GM19023 (cell line): Measurements from ENCODE around the gene CPZ.
"Not testable (repeated sequence)": the region's sequence is repeated elsewhere in the genome, so short reads cannot be mapped to it uniquely, and the experiment has no call there.

Experiments used
- ATAC-seq: cut with Tn5 transposase; IDR thresholded peaks from one replicate; pipeline ENCODE4 v1.9.1; 2021; ENCODE audit warnings: mild to moderate bottlenecking, moderate library complexity; ENCODE audit not compliant: unreplicated experiment

The CPZ gene

DNA sequence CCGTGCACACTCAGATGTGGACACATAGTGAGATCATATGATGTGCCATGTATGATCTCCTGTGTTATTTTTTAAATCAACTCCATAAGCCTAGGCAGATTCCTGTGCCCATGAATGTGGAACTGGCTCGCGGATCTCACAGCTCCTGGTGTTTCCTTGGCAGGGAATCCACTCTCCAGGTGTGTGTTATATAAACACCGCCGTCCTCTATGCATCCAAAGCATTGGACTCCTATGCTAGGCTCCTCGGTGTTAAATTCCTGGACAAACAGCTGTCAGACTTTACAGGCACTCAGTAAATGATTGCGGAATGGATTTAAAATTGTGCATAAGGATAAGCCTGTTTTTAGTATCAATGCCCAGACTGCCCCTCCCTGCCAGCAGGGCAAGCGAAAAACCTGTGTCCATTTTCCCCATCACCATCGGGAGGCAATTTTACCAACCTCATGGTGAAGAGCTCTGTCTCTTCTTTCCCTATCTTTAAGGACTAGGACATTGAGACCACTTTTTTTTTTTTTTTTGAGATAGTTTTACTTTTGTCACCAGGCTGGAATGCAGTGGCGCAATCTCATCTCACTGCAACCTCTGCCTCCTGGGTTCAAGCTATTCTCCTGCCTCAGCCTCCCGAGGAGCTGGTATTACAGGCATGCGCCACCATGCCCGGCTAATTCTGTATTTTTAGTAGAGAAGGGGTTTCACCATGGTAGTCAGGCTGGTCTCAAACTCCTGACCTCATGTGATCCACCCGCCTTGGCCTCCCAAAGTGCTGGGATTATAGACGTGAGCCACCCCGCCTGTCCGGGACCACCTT is 36.0 kb upstream of the CPZ start:
- no peak for ATAC-seq

DNA sequence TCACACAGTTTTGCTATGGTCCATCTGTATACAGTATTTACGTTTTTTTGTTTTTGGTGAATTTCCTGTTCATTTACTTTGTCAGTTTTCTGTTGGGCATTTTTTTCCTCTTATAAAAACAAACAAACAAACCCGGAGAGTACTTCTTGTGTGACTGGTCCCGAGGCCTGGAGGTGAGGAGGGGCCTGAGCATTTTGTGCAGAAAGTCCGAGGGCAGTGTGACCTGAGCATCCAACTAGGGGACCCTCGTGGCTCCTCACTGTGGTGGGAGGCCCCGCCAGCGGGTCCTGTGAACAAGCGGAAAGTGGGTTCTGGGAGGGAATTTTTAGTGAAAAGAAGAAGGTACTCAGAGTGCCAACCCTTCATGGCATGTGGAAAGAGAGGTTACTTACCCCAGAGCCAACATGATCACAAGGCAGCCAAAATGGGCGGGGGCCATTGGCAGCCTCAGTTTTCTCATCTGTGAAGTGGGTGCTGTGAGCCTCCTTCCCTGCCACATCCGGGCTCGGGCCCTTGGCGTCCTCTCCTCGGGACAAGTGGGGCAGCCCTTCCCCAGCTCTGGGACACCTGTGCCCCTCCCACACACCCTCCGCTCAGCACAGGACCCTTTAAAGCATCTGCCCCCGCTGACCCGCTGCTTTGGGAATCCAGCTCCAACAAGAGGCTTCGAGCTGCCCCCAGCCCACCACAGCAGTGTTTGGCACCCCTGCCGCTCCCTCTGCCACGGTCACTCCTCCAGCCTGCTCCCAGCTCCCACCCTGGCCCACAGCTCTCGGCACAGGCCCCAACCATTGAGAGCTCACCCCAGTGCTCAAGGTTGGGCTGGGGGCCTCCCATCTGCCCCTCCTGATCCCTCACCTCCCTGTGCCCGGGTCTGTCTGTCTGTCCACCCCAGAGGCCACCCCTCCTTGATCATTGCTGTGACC is 35.2 kb upstream of the CPZ start:
- no peak for ATAC-seq

DNA sequence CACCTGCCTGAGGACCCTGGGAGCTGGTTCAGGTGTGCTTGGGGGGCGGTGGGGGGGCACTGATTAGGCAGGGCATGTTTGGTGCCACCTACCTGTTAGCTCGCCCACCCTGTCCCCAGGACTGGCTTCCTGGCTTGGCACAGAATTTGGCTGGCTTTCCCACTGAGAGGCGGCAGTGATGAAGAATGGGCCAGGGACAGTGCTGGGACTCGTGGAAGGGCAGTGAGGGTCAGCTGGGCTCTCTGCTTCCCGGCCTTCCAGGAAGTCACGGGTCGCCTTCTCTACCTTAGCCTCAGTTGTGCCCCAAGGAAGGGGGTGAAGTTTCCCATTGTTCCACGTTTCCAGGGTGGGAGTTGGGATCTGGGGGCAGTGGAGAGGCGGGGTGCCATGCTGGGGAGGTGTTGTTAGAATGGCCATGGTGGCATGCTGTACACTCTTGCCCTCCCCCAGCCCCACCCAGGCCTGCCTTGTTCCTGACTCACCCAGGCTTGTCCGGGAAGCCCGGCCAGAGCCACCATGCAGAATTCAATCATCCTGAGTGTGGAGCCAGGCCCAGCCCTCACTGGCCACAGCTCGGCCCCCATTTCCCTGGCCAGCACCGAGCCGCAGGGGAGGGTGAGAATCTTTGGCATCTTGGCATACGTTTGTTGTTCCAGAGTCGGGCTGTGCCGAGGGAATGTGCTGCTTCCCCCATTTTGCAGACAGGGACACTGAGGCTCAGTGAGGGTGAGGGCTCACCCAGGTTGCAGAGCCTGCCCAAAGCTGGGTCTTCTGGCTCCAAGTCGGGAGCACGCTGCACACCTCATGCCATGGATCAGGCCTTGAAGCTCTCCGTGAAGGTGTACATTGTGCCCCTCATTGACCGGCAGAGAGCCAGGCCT is 34.2 kb upstream of the CPZ start:
- ATAC-seq = no peak

DNA sequence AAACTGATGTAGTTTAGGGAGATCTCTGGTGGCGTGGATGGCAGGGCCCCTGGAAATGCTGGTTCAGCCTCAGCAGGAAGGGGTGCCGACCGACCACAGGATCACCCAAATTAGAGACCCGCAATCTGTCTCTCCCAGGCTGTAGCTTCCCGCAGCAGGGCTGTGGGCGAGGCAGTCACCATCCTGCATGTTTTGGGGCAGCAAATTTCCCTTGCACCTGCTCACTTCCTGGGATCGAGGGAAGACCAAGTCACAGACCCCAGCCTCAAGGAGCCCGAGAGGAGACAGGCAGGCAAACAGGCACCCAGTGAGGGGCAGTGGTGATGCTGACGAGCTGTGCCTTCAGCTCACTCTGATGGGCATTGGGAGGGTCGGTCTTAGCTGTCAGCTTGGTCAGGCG is 33.6 kb upstream of the CPZ start:
- no peak for ATAC-seq

DNA sequence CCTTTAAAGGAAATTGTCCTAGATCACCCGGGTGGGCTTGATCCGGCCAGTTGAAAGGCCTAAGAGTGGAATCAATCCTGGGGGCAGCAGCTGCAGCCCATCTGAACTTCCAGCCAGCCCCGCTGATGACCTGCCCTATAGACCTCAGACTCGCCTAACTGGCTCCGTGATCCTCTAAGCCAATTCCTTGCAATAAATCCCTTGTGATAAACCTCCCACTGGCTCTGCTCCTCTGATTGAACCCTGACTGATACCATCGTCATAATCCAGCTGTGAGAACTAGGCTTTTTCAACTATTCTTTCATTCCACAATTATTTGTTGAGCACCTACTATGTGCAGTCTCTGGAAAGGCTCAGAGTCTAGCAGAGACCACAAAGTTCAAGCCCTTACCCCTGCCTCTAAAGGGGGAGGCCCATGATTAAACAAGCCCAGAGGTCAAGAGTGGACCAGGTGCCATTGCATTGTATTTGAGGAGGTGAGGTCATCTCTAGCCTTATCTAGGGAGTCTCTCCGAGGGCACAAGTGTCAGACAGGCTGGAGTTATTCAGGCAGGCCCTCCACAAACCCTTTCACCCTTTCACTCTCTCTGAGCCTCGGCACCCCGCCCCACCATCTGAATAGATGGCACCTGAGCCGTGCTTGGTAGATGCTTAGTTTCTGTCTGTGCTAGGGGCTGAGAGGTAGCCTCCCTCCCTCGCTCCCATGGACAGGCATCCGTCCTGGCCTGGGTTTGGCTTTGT is 32.9 kb upstream of the CPZ start:
- ATAC-seq = no peak

DNA sequence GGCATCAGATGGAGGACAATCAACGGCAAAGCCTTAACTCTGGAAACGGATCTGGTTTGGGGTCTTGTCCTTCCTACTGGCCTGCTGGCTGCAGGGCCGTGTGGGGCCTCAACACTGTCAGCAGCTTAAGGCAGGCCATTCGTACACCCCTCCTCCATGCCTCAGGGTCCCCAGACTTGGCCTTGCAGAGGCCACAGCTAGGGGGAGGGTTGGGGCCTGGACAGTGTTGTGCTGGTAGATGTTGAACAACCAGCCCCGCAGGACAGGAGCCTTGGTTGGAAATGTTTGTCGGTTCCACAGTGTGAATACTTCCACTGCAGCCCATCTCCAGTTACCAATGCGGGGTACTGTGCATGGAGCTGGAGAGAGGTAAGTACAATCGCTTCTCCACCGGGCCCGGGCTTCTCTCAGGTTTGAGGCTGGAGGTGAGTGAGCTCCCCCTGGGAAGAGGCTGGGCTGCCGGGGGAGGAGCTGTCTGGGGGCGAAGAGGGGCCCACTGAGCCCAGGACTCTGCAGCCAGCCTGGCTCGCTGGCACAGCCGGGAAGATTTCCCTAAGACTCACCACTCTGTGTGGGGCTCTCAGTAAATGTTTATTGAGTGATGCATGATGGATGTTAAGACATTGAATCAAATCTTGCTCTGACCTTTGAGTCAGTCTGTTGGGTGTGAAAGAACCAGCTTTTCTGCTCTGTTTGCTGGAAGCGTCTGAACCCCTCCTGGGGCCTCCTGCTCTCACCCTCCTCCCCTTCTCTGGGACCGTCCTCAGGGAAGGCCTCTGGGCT is 32.1 kb upstream of the CPZ start:
- ATAC-seq = no peak

DNA sequence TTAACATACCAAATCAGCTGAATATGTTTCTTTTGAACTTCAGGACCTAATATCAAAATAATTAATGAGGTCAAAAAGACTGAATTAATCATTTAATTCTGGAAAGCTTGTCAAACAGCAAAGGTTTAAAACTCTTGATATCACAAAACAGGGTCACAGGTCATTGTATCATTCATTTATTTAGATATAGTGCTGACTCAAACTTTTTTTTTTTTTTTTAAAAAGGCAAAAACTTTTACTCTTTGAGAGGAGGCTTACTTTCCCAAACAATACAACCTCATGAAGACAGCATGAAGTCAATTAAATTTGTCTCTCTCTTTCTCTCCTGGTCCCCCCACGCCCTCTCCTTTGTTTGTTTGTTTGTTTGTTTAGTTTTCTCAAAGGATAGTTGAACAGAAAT is 28.0 kb upstream of the CPZ start:
- no peak for ATAC-seq

DNA sequence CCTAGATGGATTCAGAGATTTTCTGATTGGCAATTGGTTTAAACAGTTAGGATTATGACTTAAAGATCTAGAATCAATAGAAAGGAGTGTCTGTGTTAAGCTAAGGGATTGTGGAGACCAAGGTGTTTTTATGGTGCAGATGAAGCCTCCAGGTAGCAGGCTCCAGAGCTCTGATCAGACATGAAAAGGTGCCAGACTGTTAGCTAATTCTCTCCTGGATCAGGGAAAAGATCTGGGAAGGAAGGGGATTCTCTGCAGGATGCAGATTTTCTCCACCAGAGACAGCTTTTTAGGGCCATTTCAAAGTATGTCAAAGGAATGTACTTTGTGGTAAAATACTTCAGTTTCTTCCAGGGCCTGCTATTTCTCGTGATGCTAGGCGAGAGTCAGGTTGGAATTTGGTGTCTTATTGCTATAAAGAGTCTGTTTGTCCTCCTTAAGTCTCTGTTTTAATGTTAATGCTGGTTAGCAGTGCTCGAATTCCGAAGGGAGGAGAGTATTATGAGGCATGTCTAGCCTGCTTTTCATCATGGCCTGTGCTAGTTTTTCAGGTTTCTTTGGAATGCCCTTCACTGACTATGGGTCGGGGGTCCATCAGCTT is 24.4 kb upstream of the CPZ start:
- ATAC-seq = no peak

DNA sequence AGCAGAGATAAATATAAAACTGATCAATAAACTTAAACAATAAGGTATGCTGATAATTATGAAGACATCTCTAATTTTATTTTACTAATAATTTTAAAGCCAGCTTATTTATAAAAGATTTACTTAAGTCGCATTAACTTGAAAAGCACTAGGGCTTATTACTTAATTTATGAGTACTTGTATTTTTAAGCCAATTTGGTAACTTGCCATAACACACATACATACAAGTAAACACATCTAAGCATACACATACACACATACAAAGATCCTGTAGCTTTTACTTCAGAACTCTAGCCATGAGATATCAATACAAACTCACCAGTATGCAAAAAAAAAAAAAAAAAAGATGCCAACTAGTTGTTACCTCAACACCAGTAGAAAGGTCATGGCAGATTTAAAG is 22.4 kb upstream of the CPZ start:
- ATAC-seq = no peak

DNA sequence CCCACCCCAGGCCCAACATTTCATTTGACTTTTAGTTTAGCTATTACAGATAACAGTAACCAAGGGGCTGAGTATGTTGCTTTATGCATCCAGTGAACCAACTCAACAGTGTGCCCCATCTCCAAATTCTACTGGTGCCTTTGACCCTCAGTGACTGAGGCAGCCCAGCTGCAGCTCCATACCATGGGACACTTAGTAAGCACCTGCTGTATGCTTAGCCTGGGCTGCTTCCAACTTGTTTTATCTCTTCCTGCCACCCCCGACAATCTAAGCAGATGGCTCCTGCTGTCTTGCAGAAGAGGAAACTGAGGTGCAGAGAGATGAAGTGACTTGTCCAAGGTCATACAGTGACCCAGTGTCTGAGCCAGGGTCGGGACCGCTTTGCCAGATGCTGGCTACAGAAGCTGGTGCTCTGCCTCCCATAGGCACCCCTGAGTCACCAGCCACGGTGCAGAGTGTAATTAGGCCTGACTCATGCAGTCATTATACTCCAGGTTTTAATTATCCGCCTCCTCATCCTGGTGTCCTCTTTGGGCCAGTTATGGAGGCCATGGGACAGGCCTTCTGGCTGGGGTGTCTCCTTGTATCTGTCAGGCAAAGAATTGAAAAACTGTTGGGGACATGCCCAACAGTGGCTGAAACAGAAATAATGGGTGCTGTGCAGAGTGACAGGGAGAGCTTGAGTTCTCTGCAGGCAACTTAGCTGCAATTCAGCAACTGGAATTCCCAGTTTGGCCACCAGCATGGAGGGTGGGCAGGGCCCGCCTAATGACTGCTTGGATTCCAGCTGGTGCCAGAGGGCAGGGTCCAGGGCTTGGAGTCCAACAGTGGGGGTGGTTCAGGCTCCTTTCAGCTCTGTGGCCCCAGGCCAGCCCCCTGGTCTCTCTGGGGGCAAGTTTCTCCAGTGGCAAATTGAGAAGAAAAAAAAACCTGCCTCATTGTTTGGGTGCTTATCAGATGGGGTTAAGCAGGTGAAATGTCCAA is 20.6 kb upstream of the CPZ start:
- ATAC-seq = no peak

DNA sequence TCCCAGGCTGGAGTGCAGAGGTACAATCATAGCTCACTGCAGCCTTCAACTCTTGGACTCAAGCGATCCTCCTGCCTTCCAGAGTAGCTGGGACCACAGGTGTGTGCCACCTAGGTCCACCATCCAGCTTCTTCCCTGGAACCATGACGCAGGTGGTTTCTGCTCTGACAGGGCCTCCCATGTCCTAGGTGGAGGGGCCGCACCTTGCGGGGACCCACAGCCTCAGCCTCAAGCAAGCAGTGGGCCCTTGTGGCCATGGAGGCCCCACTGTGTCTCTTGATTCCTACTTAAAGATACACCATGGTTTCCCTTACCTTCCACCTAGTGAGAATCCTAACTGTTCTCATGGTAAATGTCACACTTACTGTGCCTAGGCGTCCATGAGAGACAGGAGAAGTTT is 19.3 kb upstream of the CPZ start:
- no peak for ATAC-seq

DNA sequence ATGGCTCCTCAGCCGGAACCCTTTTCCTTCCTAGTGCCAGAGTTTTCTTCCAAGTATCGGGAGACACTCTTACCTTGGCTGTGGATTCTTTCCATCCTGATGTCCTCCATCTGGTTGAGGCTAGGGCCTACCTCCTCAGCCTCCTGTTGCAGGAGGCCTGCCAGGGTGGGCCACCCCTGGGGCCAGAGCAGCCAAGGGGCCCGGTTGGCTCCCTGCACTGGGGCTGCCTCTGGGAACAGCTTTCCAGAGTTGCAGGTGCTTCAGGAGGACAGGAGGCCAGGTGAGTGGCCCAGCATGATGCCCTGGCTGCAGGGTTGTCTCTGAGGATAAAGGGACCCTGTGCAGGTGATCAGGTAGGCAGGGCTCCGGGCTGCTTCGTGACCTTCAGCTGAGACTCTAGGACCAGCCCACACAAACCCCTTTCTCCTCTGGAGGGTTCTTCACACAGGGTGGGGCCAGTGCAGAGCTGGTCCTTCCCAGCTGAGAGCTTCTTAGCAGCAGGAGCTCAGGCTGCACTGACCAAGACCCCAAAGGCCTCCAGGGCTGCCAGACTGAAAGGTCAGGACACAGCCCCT is 17.7 kb upstream of the CPZ start:
- no peak for ATAC-seq

DNA sequence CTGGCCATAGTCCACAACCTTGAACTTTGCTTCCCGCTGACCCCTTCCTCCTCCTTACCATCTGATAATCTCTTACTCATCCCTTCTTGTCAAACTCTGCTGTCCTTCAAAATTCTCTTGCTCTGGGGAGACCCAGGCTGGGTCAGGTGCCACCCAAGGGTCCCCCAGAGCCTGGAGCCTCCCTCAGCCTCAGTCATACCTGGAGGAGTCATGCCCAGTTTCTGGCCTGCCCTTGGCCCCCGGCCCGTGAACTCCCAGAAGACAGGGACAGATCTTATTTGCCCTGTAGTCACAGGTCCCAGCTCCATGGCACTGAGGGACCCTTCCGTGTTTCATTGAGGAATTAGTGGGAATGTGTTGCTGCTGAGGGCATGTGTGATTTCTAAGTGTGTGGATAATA is 17.1 kb upstream of the CPZ start:
- ATAC-seq = no peak

DNA sequence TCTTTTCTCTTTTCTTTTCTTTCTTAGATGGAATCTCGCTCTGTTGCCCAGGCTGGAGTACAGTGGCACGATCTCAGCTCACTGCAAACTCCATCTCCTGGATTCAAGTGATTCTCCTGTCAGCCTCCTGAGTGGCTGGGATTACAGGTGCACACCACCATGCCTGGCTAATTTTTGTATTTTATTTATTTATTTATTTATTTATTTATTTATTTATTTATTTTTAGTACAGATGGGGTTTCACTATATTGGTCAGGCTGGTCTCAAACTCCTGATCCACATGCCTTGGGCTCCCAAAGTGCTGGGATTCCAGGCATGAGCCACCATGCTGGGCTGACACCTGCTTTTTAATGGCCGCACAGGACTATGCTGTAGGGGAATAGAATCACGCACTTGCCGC is 16.0 kb upstream of the CPZ start:
- not testable (repeated sequence) for ATAC-seq

DNA sequence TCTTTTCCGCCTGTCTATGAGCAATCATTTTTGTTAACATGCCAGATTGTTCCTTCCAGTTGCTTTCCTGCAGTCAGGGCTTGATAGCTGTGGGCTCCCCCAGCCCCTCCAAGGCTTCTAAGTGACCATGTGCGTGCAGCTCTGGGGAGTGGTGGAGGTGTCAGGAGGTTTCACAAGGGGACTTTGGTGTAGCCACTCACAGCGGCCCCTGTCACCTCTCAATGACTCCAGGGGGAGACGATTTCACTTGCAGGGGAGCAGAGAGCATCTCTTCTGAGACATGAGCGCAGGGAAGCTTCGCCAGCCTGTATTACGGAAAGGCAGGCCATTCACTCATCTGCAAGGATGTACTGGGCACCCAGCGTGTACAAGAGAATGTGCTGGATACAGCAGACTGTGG is 15.5 kb upstream of the CPZ start:
- no peak for ATAC-seq

DNA sequence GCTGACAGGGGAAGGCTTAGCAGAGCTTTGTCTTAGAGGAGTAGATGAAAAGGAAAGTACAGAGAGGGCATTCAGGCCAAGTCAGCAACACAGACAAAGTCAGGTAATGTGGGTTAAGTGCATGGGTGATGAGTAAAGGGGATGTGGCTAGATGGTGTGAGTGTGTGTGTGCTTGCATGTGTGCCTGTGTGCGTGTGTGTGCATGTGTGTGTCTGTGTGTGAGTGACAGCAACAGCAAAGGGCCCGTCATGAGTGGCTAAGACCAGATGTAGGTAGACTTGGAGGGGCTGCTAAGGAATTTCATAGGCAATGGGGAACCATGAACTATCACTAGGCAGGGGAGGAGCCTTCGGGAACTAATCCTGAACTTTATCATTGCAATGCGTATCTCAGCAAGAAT is 14.6 kb upstream of the CPZ start:
- ATAC-seq = no peak

DNA sequence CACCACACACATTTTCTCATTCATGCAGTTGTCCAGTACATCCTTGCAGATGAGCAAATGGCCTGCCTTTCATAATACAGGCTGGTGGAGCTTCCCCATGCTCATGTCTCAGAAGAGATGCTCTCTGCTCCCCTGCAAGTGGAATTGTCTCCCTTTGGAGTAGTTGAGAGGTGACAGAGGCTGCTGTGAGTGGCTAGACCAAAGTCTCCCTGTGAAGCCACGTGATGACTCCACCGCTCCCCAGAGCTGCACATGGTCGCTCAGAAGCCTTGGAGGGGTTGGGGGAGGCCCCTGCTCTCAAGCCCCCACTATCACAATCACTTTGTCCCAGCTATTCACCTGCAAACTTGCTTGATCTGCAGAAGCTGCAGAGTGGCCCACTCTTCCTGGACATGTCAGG is 13.8 kb upstream of the CPZ start:
- ATAC-seq = no peak
